Ovary (tissue), 9 donors: ENCODE data around the gene CCSER2. TPM values are rescaled to one million over a fixed set of nuclear protein-coding genes. Genes with fewer than 3 reads are reported as not detected.

Experiments used
- DNase-seq, 5 donors: peaks; one replicate each; pipeline ENCODE4 v3.0.0-alpha.2; 2019 to 2020
- H3K27ac ChIP-seq, 2 donors: fragments of 200-600 bp; one replicate each; pipeline versions ENCODE4 v1.5.1 to v1.8.0; 2019 to 2022
- H3K27me3 ChIP-seq: fragments of 200-600 bp; one replicate; pipeline ENCODE4 v1.8.0; 2022
- H3K36me3 ChIP-seq: fragments of 200-600 bp; sonication (generic); one replicate; pipeline ENCODE4 v1.5.1; 2019
- H3K4me1 ChIP-seq: one replicate; pipeline ENCODE4 v1.8.1; 2013; ENCODE audit warnings: mild to moderate bottlenecking, moderate library complexity; ENCODE audit not compliant: insufficient read depth
- H3K4me3 ChIP-seq: fragments of 200-600 bp; sonication (generic); one replicate; pipeline ENCODE4 v1.5.1; 2017
- H3K9me3 ChIP-seq, 2 donors: fragments of 200-600 bp in 1 of 2; sonication (generic) in 1 of 2; one replicate each; pipeline versions ENCODE4 v1.5.1 to v1.8.1; 2013 to 2019; ENCODE audit warnings: mild to moderate bottlenecking in 1 of 2, moderate library complexity in 1 of 2
- EP300 ChIP-seq: sonication (generic); formaldehyde crosslinking; IDR thresholded peaks from one replicate; pipeline ENCODE4 v1.6.1; 2017; ENCODE audit warnings: antibody characterized with exemption
- POLR2A ChIP-seq: fragments of 450-650 bp; IDR thresholded peaks from one replicate; pipeline ENCODE4 v1.6.1; 2017; ENCODE audit warnings: antibody characterized with exemption, mild to moderate bottlenecking, moderate library complexity
- WGBS, 3 donors: extraction: QIAGEN DNeasy Blood & Tissue Kit in 1 of 3; methylation state at CpG; one replicate each; pipeline versions ENCODE4 v1.1.5 to v1.1.7; 2013 to 2017; 5-methylcytosine and 5-hydroxymethylcytosine counted together
- intact Hi-C, 4 donors: fragments of 100-400 bp; cut with DNase I; formaldehyde crosslinking; loops; one replicate each; pipeline versions ENCODE4 v1.11.0 to v1.15.1; 2022 to 2023
- polyA plus RNA-seq, 2 donors: library from polyadenylated mRNA; stranded (reverse); fragments of 200-250 nt in 1 of 2; fragments of 350-450 nt in 1 of 2; fragmentation: Illumina TruSeq in 1 of 2; extraction: RNeasy Lipid Tissue Mini Kit (QIAGEN cat#74804) in 1 of 2; gene quantifications; one replicate each; pipeline ENCODE4 v1.2.3, GENCODE V29; 2013 to 2014
- total RNA-seq, 7 donors: library from RNA; depleted of rRNA in 2 of 7; stranded (reverse); fragments of >200 nt in 2 of 7; fragmentation: NEBNext Ultra II Directional in 3 of 7; extraction: Animal tissue kit (Norgen Biotek cat#: 25700) in 3 of 7; gene quantifications; one replicate each; pipeline versions ENCODE4 v1.1.0 to v1.2.4, GENCODE V29; 2016 to 2023
- TF ChIP-seq, protein P1 (sequence below), 3 donors: fragments of 450-650 bp in 2 of 3; fragments of 200-600 bp in 1 of 3; IDR thresholded peaks; one replicate each; pipeline versions ENCODE4 v1.5.1 to v1.8.0; 2016 to 2022; ENCODE audit warnings: antibody characterized with exemption in 3 of 3, mild to moderate bottlenecking in 1 of 3
- donor health status: DM: no; HTN: no; CAD: no; lungs with moderate emphysema.
- donor health status: DM: no; HTN: no; CAD: no.
- donor health status: Bipolar disorder and iron deficiency.
- donor health status: DM: yes; HTN: yes; CAD: no.
- donor health status: DM: no; HTN: no; CAD: no.
- donor health status: DM: yes; HTN: yes; CAD: no.

Gene CCSER2
- total and polyA plus RNA-seq, 9 donors, result 12.2 to 86.3 (median 50.7) TPM

- H3K27ac ChIP-seq, result no peak overlapping the region
- H3K4me1 ChIP-seq, result peaks cover 18% of the 10 kb centered on the region
- intact Hi-C loops, result no loop called here
Observed at GRCh38 chr10:84335516-84335915, 7.1 kb downstream of the CCSER2 start.

GRCh38 chr10:84336406-84337090 is 8.2 kb downstream of the CCSER2 start:
- Histone ChIP-seq H3K4me3 (no peak overlapping the region), H3K4me1 (peaks cover 18% of the 10 kb centered on the region), H3K36me3 (no peaks in the 10 kb centered on the region), H3K9me3 (no peaks in the 10 kb centered on the region), H3K27me3 (no peaks in the 10 kb centered on the region), H3K27ac (no peak overlapping the region)
- intact Hi-C loops, result no loop called here
- 95 to 97% (median 96%) methylated on average over 5 of the region's 5 CpGs for WGBS, 3 donors
- TF ChIP-seq EP300, result no peak
- TF ChIP-seq, protein P1, sequence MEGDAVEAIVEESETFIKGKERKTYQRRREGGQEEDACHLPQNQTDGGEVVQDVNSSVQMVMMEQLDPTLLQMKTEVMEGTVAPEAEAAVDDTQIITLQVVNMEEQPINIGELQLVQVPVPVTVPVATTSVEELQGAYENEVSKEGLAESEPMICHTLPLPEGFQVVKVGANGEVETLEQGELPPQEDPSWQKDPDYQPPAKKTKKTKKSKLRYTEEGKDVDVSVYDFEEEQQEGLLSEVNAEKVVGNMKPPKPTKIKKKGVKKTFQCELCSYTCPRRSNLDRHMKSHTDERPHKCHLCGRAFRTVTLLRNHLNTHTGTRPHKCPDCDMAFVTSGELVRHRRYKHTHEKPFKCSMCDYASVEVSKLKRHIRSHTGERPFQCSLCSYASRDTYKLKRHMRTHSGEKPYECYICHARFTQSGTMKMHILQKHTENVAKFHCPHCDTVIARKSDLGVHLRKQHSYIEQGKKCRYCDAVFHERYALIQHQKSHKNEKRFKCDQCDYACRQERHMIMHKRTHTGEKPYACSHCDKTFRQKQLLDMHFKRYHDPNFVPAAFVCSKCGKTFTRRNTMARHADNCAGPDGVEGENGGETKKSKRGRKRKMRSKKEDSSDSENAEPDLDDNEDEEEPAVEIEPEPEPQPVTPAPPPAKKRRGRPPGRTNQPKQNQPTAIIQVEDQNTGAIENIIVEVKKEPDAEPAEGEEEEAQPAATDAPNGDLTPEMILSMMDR (IDR thresholded peaks at IDR 0.05), result no peak
- no peak for TF ChIP-seq POLR2A
- no peak for DNase-seq

More at GRCh38 chr10:84335516-84335915, 7.1 kb downstream of the CCSER2 start:
- WGBS, 3 donors, result 23 to 55% (median 31%) methylated on average over 3 of the region's 3 CpGs
- Histone ChIP-seq H3K9me3 (no peaks in the 10 kb centered on the region), H3K36me3 (no peaks in the 10 kb centered on the region), H3K4me3 (no peak overlapping the region), H3K27me3 (no peaks in the 10 kb centered on the region)
- TF ChIP-seq EP300, result no peak
- TF ChIP-seq, protein P1 (IDR thresholded peaks at IDR 0.05), result no peak
- TF ChIP-seq POLR2A, result no peak
- peak in 1 of 5 donors; percentile 41 for DNase-seq

GRCh38 chr10:84337199-84337598 is 8.8 kb downstream of the CCSER2 start:
- Histone ChIP-seq H3K27me3 (no peaks in the 10 kb centered on the region), H3K4me1 (peaks cover 18% of the 10 kb centered on the region), H3K4me3 (no peak overlapping the region), H3K36me3 (no peaks in the 10 kb centered on the region), H3K27ac (no peak overlapping the region), H3K9me3 (no peaks in the 10 kb centered on the region)
- intact Hi-C loops, result no loop called here
- no peak for TF ChIP-seq EP300
- TF ChIP-seq POLR2A, result no peak
- TF ChIP-seq, protein P1 (IDR thresholded peaks at IDR 0.05), result no peak
- no peak for DNase-seq
- 93 to 95% (median 93%) methylated on average over 3 of the region's 3 CpGs for WGBS, 3 donors

DNA sequence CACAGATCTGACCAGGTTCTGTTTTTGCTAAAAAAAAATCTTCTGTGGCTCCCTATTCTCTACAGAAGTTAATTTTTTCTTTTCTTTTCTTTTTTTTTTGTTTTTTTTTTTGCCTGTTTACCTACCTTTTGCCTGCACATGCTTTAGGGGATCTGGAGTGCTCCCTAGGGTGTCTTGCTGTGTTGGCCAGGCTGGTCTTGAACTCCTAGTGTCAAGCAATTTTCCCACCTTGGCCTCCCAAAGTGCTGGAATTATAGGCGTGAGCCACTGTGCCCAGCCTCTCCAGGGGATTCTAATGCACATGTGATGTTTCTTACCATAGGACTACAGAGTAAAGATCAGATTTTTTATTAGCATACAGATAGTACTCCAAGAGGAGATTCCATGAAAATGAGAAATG is 10.6 kb downstream of the CCSER2 start:
- H3K9me3 ChIP-seq, result no peaks in the 10 kb centered on the region
- H3K27ac ChIP-seq, result no peak overlapping the region
- no peak overlapping the region for H3K4me3 ChIP-seq
- 90 to 96% (median 91%) methylated on average over 1 of the region's 1 CpG for WGBS, 3 donors
- peaks cover 16% of the 10 kb centered on the region for H3K4me1 ChIP-seq
- TF ChIP-seq POLR2A (no peak), EP300 (no peak)
- TF ChIP-seq, protein P1 (IDR thresholded peaks at IDR 0.05), result no peak
- intact Hi-C loops, result no loop called here
- no peaks in the 10 kb centered on the region for H3K36me3 ChIP-seq
- H3K27me3 ChIP-seq, result no peaks in the 10 kb centered on the region
- DNase-seq, result no peak
